H1 (cell line): Measurements from ENCODE around the gene AGBL5. TPM values are rescaled to one million over a fixed set of nuclear protein-coding genes. Genes with fewer than 3 reads are reported as not detected.

Experiments
- ATF3 ChIP-seq: IDR thresholded peaks from 2 replicates; pipeline ENCODE4 v1.6.1; 2011; ENCODE audit warnings: low read depth, mild to moderate bottlenecking, low read length; ENCODE audit not compliant: insufficient read depth
- BACH1 ChIP-seq: IDR thresholded peaks from 2 replicates; pipeline ENCODE4 v1.6.1; 2012; ENCODE audit warnings: low read length, improper control_type of control experiment
- CEBPB ChIP-seq: IDR thresholded peaks from 2 replicates; pipeline ENCODE4 v1.6.1; 2012; ENCODE audit warnings: low read depth, low read length
- CTCF ChIP-seq, 3 experiments: IDR thresholded peaks; 1 replicate in 2 of 3; 2 replicates in 1 of 3; pipeline versions ENCODE4 v1.5.1 to v1.6.1; 2011; ENCODE audit warnings: low read length in 3 of 3, mild to moderate bottlenecking in 3 of 3, inconsistent platforms in 2 of 3, low read depth in 1 of 3, moderate library complexity in 1 of 3; ENCODE audit not compliant: insufficient read depth in 1 of 3; ENCODE audit errors: control extremely low read depth in 1 of 3
- EP300 ChIP-seq, 2 experiments: IDR thresholded peaks; 1 replicate in 1 of 2; 2 replicates in 1 of 2; pipeline ENCODE4 v1.6.1; 2011 to 2012; ENCODE audit warnings: low read depth in 2 of 2, low read length in 2 of 2, mild to moderate bottlenecking in 2 of 2, borderline replicate concordance in 1 of 2, inconsistent platforms in 1 of 2, moderate library complexity in 1 of 2
- KDM4A ChIP-seq: IDR thresholded peaks from one replicate; pipeline ENCODE4 v1.7.1; 2012; ENCODE audit warnings: low read depth, mild to moderate bottlenecking, moderate library complexity, low read length, inconsistent platforms; ENCODE audit not compliant: severe bottlenecking
- KDM5A ChIP-seq: fragments of 200-600 bp; IDR thresholded peaks from 2 replicates; pipeline ENCODE4 v1.7.1; 2012; ENCODE audit warnings: mild to moderate bottlenecking, low read length, inconsistent platforms, mixed read lengths
- MAX ChIP-seq: IDR thresholded peaks from 2 replicates; pipeline ENCODE4 v1.6.1; 2012; ENCODE audit warnings: inconsistent platforms
- POLR2A ChIP-seq, 2 experiments: IDR thresholded peaks; 1 replicate in 1 of 2; 2 replicates in 1 of 2; pipeline ENCODE4 v1.6.1; 2011; ENCODE audit warnings: low read depth in 2 of 2, low read length in 2 of 2, mild to moderate bottlenecking in 2 of 2; ENCODE audit errors: control extremely low read depth in 1 of 2
- polyA plus RNA-seq, 7 experiments: library from polyadenylated mRNA; depleted of rRNA in 3 of 7; stranded (reverse) in 5 of 7; unstranded in 2 of 7; fragments of >200 nt in 5 of 7; fragments of 200-250 nt in 2 of 7; gene quantifications; 1 replicate in 5 of 7; 2 replicates in 1 of 7; 4 replicates in 1 of 7; pipeline versions ENCODE4 v1.2.1 to v1.2.3, GENCODE V29; 2011 to 2013; ENCODE audit warnings: missing spikeins in 2 of 7, mixed read lengths in 2 of 7
- total RNA-seq: library from RNA; stranded (reverse); fragmentation: NEBNext Ultra II Directional; extraction: Animal tissue kit (Norgen Biotek cat#: 25700); gene quantifications from 2 replicates; pipeline ENCODE4 v1.2.1, GENCODE V29; 2021

AGBL5 gene
- total and polyA plus RNA-seq, 2 of the 8 experiments (the other 6 are each of a cell fraction or from before 2014, with no cell fraction given): 45.4 to 62.0 TPM

GRCh38 chr2:27050281-27050995 is 1.0 kb upstream of the AGBL5 start (continued):
- TF ChIP-seq EP300 (IDR thresholded peaks at IDR 0.05; ENCODE audit: borderline replicate concordance in 1 of 2, low read depth in 2 of 2, low read length in 2 of 2) (no peak), KDM5A (no peak), BACH1 (no peak), KDM4A (peak; percentile 48), MAX (peak; percentile 64; the same call in 1 of the 2 replicates), ATF3 (no peak), POLR2A (IDR thresholded peaks at IDR 0.05; ENCODE audit: control extremely low read depth in 1 of 2, low read depth in 2 of 2, low read length in 2 of 2) (peak in 1 of 2 experiments; percentile 73; a peak in 2 of 3 replicates), CEBPB (peak; percentile 62), CTCF (IDR thresholded peaks at IDR 0.05; ENCODE audit: control extremely low read depth in 1 of 3, insufficient read depth in 1 of 3, low read depth in 1 of 3, low read length in 3 of 3) (peak in 2 of 3 experiments; percentile 11 to 12; a peak in 2 of 4 replicates)
